Ovary (tissue), 9 donors: ENCODE data around the gene SPARCL1. TPM values are rescaled to one million over a fixed set of nuclear protein-coding genes. Genes with fewer than 3 reads are reported as not detected.
A peak's percentile ranks its signal among the peaks of the same experiment; 100 is the strongest.

Experiments
- DNase-seq, 5 donors: peaks; one replicate each; pipeline ENCODE4 v3.0.0-alpha.2; 2019 to 2020
- H3K27ac ChIP-seq, 2 donors: fragments of 200-600 bp; one replicate each; pipeline versions ENCODE4 v1.5.1 to v1.8.0; 2019 to 2022
- H3K27me3 ChIP-seq: fragments of 200-600 bp; one replicate; pipeline ENCODE4 v1.8.0; 2022
- H3K36me3 ChIP-seq: fragments of 200-600 bp; sonication (generic); one replicate; pipeline ENCODE4 v1.5.1; 2019
- H3K4me1 ChIP-seq: one replicate; pipeline ENCODE4 v1.8.1; 2013; ENCODE audit warnings: mild to moderate bottlenecking, moderate library complexity; ENCODE audit not compliant: insufficient read depth
- H3K4me3 ChIP-seq: fragments of 200-600 bp; sonication (generic); one replicate; pipeline ENCODE4 v1.5.1; 2017
- H3K9me3 ChIP-seq, 2 donors: fragments of 200-600 bp in 1 of 2; sonication (generic) in 1 of 2; one replicate each; pipeline versions ENCODE4 v1.5.1 to v1.8.1; 2013 to 2019; ENCODE audit warnings: mild to moderate bottlenecking in 1 of 2, moderate library complexity in 1 of 2
- CTCF ChIP-seq, 3 donors: fragments of 450-650 bp in 2 of 3; fragments of 200-600 bp in 1 of 3; IDR thresholded peaks; one replicate each; pipeline versions ENCODE4 v1.5.1 to v1.8.0; 2016 to 2022; ENCODE audit warnings: antibody characterized with exemption in 3 of 3, mild to moderate bottlenecking in 1 of 3
- EP300 ChIP-seq: sonication (generic); formaldehyde crosslinking; IDR thresholded peaks from one replicate; pipeline ENCODE4 v1.6.1; 2017; ENCODE audit warnings: antibody characterized with exemption
- POLR2A ChIP-seq: fragments of 450-650 bp; IDR thresholded peaks from one replicate; pipeline ENCODE4 v1.6.1; 2017; ENCODE audit warnings: antibody characterized with exemption, mild to moderate bottlenecking, moderate library complexity
- WGBS, 3 donors: extraction: QIAGEN DNeasy Blood & Tissue Kit in 1 of 3; methylation state at CpG; one replicate each; pipeline versions ENCODE4 v1.1.5 to v1.1.7; 2013 to 2017; 5-methylcytosine and 5-hydroxymethylcytosine counted together
- intact Hi-C, 4 donors: fragments of 100-400 bp; cut with DNase I; formaldehyde crosslinking; loops; one replicate each; pipeline versions ENCODE4 v1.11.0 to v1.15.1; 2022 to 2023
- polyA plus RNA-seq, 2 donors: library from polyadenylated mRNA; stranded (reverse); fragments of 200-250 nt in 1 of 2; fragments of 350-450 nt in 1 of 2; fragmentation: Illumina TruSeq in 1 of 2; extraction: RNeasy Lipid Tissue Mini Kit (QIAGEN cat#74804) in 1 of 2; gene quantifications; one replicate each; pipeline ENCODE4 v1.2.3, GENCODE V29; 2013 to 2014
- total RNA-seq, 7 donors: library from RNA; depleted of rRNA in 2 of 7; stranded (reverse); fragments of >200 nt in 2 of 7; fragmentation: NEBNext Ultra II Directional in 3 of 7; extraction: Animal tissue kit (Norgen Biotek cat#: 25700) in 3 of 7; gene quantifications; one replicate each; pipeline versions ENCODE4 v1.1.0 to v1.2.4, GENCODE V29; 2016 to 2023
- donor health status: DM: no; HTN: no; CAD: no; lungs with moderate emphysema.
- donor health status: DM: no; HTN: no; CAD: no.
- donor health status: Bipolar disorder and iron deficiency.
- donor health status: DM: yes; HTN: yes; CAD: no.
- donor health status: DM: no; HTN: no; CAD: no.
- donor health status: DM: yes; HTN: yes; CAD: no.

SPARCL1 gene
- total and polyA plus RNA-seq, 9 donors: 116 to 1,049 (median 277) TPM

- no peaks in the 10 kb centered on the region for H3K9me3 ChIP-seq
- H3K27me3 ChIP-seq: no peaks in the 10 kb centered on the region
- intact Hi-C loops: no loop called here
- 90 to 99% (median 97%) methylated on average over 1 of the region's 1 CpG for WGBS, 3 donors
- H3K4me3 ChIP-seq: no peak overlapping the region
- DNase-seq: no peak
- peaks cover 4% of the 10 kb centered on the region for H3K4me1 ChIP-seq
- no peak for TF ChIP-seq POLR2A
- no peaks in the 10 kb centered on the region for H3K36me3 ChIP-seq
- H3K27ac ChIP-seq: no peak overlapping the region
Observed at GRCh38 chr4:87532907-87533306, 3.7 kb upstream of the SPARCL1 start.

- H3K27ac ChIP-seq: no peak overlapping the region
Observed at GRCh38 chr4:87532109-87532508, 2.9 kb upstream of the SPARCL1 start.

GRCh38 chr4:87531621-87532020 is 2.4 kb upstream of the SPARCL1 start:
- intact Hi-C loops: no loop called here

More at GRCh38 chr4:87532109-87532508, 2.9 kb upstream of the SPARCL1 start:
- H3K9me3 ChIP-seq: no peaks in the 10 kb centered on the region
- H3K27me3 ChIP-seq: no peaks in the 10 kb centered on the region
- no peak overlapping the region for H3K4me3 ChIP-seq
- 88 to 97% (median 93%) methylated on average over 1 of the region's 1 CpG for WGBS, 3 donors
- H3K4me1 ChIP-seq: peaks cover 4% of the 10 kb centered on the region
- no peak for DNase-seq
- intact Hi-C loops: no loop called here
- TF ChIP-seq EP300 (no peak), POLR2A (no peak), CTCF (IDR thresholded peaks at IDR 0.05) (no peak)
- H3K36me3 ChIP-seq: no peaks in the 10 kb centered on the region

GRCh38 chr4:87530868-87531267 is 1.7 kb upstream of the SPARCL1 start:
- 2 to 3% (median 3%) methylated on average over 4 of the region's 4 CpGs for WGBS, 3 donors
- Histone ChIP-seq H3K4me1 (peaks cover 6% of the 10 kb centered on the region), H3K9me3 (no peaks in the 10 kb centered on the region), H3K27ac (no peak overlapping the region), H3K36me3 (no peaks in the 10 kb centered on the region), H3K4me3 (peak overlapping the region; percentile 39), H3K27me3 (no peaks in the 10 kb centered on the region)
- intact Hi-C loops: no loop called here
- peak; percentile 91 for TF ChIP-seq EP300
- no peak for TF ChIP-seq POLR2A
- DNase-seq: peak; percentile 81 to 89 (median 86)

More at GRCh38 chr4:87531621-87532020, 2.4 kb upstream of the SPARCL1 start:
- Histone ChIP-seq H3K4me1 (peaks cover 4% of the 10 kb centered on the region), H3K9me3 (no peaks in the 10 kb centered on the region), H3K27ac (no peak overlapping the region), H3K4me3 (no peak overlapping the region), H3K36me3 (no peaks in the 10 kb centered on the region), H3K27me3 (no peaks in the 10 kb centered on the region)
- DNase-seq: no peak
- TF ChIP-seq CTCF (IDR thresholded peaks at IDR 0.05) (no peak), EP300 (no peak), POLR2A (no peak)
- WGBS, 3 donors: 59 to 73% (median 65%) methylated on average over 5 of the region's 5 CpGs

- H3K4me3 ChIP-seq: peak overlapping the region; percentile 39
- H3K36me3 ChIP-seq: no peaks in the 10 kb centered on the region
- no peaks in the 10 kb centered on the region for H3K9me3 ChIP-seq
- WGBS, 3 donors: 6 to 19% (median 8%) methylated on average over 1 of the region's 1 CpG
- H3K27ac ChIP-seq: peak overlapping the region in 1 of 2 donors; percentile 69
- no peak for DNase-seq
- no peaks in the 10 kb centered on the region for H3K27me3 ChIP-seq
- peaks cover 7% of the 10 kb centered on the region for H3K4me1 ChIP-seq
- no peak for TF ChIP-seq EP300
- no peak for TF ChIP-seq POLR2A
- no peak for TF ChIP-seq CTCF (IDR thresholded peaks at IDR 0.05)
- intact Hi-C loops: no loop called here
Observed at GRCh38 chr4:87530229-87530628, 1.1 kb upstream of the SPARCL1 start.
